GM21447 (cell line): ENCODE measurements around the gene NPR3.

ENCODE experiments used
- ATAC-seq: cut with Tn5 transposase; IDR thresholded peaks from one replicate; pipeline ENCODE4 v1.9.1; 2021; ENCODE audit not compliant: unreplicated experiment

Gene NPR3

GRCh38 chr5:32711681-32712480 is 760 bp downstream of the NPR3 start:
- ATAC-seq = no peak

DNA sequence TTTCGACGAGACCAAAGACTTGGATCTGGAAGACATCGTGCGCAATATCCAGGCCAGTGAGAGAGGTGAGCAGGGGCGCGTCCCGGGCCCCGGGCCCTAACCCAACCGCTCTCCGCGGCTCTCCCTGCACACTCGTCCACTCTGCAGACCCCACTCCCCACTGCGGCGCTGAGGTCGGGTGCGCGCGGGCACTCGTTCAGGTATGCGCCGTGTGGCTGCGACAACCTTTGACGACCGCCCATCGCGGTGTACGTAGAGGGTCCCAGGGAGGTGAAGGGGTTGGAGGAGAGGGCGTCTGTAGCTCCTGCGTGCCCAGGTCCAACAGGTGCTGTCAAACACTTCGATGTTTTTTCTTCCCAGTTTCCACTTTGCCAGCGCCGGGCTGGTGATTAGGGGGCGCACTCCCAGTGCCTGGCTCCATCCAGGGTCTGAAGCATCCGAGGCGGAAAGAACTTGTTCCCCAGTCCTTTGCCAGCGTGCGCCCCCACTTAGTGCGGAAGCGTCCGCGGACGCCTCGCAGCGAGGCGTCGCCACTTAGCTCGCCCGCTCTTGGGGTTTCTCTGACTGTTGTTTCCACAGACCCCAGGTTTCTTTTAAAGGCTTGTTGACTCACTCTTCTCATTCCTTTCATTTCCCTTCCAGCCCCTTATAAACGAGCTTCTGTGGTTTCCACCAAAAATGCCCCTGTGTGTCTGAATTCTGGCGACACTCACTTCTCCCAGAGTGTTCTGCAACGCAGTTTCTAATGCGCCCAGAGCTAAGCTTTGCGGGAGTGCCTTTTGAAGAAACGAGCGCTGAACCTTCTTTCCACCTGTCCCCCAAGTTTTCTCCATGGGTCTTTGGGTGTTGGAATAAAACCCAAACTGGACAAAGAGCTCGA is 1.6 kb downstream of the NPR3 start:
- no peak for ATAC-seq

- no peak for ATAC-seq
These were observed 2.2 kb downstream of the NPR3 start for GRCh38 chr5:32713361-32713769.

GRCh38 chr5:32713770-32714381 is 2.8 kb downstream of the NPR3 start:
- ATAC-seq = no peak

GRCh38 chr5:32714836-32715235 is 3.7 kb downstream of the NPR3 start:
- no peak for ATAC-seq

- ATAC-seq = no peak
These were observed 9.2 kb downstream of the NPR3 start for GRCh38 chr5:32720300-32720699.

- no peak for ATAC-seq
These were observed 10.5 kb downstream of the NPR3 start for GRCh38 chr5:32721626-32722025.

DNA sequence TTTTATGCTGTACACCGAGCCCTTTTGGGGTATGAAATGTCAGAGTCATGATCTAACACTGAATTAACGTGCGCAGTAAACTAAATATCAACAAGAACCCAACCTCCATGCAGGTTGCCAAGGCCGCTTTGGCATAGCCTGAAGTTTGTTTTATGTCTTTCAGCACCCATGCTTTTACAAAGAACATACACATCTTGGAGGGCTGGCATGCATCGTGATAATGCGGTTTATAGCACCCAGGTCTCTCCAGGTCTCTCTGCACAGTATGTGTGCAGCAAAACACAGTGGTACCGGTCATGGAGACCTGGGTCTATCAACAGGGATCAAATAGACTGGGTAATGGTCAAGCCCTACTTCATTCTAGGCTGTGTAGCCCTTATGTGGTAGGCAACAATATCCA is 11.8 kb downstream of the NPR3 start:
- ATAC-seq = no peak

GRCh38 chr5:32724526-32724925 is 13.4 kb downstream of the NPR3 start:
- no peak for ATAC-seq

GRCh38 chr5:32726086-32726557 is 15.0 kb downstream of the NPR3 start:
- no peak for ATAC-seq

- ATAC-seq = no peak
These were observed 18.5 kb downstream of the NPR3 start for GRCh38 chr5:32729651-32730050.

DNA sequence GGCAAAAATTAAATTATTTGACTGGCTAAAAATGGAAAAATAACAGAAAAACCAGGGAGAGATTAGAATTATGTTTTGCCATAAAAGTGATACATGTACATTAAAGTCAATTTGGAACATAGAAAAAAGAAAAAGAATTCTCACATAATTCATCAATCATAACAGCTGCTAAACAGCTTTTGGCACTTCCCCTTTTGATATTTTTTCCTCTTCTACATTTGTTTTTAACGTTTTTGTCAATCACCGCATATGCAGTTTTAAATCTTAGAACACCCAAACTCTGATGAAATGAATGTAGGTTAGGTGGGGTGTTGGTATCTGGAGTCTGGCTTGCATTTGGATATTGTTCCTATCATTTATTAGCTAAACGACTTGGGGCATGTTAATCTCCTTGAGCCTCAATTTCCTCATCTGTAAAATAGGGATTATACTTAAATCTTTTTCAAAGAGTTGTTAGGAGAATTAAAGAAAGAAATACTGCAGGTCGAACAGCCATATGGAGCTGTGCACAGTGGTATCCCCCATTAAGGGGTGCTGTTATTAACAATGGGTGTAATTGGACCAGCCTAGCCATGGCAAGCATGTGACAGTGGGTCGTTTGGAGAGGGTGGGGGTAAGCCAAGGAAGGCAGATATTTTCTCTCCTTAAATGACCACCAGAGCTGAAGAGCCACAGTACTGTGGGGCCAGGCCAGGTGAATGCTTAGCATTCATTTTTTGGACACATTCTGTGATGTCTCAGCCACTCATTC is 22.6 kb downstream of the NPR3 start:
- no peak for ATAC-seq

DNA sequence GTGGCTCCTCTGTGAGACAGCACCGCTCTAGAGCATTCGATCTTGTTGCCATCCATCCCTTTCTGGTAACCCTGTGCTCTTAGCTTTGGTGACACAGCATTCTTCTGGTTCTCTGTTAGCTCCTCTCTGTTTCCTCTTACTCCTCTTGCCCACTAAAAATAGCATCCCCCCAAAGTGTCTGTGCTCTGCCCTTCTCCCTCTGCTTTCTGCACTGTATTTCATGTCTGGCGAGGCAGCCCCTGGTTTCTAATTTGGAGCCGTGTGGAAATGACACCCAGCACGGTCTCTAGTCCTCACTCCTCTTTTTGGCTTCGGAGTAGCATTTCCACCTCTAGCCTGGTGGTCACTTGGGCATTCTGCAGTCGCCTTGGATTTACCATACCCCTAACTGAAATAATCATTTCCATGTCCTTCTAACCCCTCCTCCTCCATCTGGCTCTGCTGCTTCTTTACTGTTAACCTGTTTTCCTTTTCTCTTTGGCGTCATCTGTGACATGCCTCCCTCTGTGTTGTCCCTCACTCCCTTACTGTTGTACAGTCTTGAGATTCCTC is 23.8 kb downstream of the NPR3 start:
- no peak for ATAC-seq

GRCh38 chr5:32735512-32735911 is 24.4 kb downstream of the NPR3 start:
- no peak for ATAC-seq

- ATAC-seq = no peak
These were observed 25.7 kb downstream of the NPR3 start for GRCh38 chr5:32736842-32737241.

- no peak for ATAC-seq
These were observed 29.5 kb downstream of the NPR3 start for GRCh38 chr5:32740651-32741050.

DNA sequence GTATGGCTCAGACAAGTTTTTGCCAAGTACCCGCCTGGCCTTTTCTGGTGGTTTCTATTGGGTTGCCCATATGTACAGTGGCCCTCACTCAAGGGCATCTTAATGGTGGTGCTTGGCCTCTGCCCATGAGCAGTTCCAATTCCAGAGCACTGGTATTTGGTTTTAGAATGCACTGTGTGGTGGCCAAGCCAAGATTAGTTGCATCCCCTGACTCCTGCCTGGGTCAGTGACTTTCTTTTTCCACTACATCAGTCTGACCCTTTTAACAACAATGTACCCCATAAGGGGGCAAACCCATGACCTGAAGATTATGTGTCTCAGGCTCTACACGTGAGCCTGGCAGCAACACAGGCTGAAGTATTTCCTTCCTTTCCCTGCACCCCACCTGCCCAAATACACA is 34.2 kb downstream of the NPR3 start:
- ATAC-seq = no peak

GRCh38 chr5:32752411-32752810 is 41.3 kb downstream of the NPR3 start:
- no peak for ATAC-seq

DNA sequence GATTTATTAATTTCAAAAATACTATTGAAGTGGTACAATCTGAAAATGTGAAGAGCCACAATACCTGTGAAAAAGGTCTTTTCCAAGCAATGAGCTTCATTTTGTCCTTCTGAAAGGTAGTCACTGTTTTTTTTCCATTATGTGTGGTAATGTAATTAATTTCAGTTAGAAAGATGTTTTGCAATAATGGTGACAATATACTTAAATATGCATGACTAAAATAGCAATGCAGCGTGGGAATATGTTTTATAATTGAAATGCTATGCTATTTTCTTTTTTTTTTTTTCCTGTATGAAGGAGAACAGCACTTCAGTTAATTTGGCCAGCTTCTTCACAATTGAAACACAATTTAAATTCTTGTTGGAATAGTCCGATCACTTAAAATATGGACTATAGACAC is 41.9 kb downstream of the NPR3 start:
- ATAC-seq = no peak

GRCh38 chr5:32753765-32754164 is 42.6 kb downstream of the NPR3 start:
- no peak for ATAC-seq

GRCh38 chr5:32754284-32754683 is 43.2 kb downstream of the NPR3 start:
- no peak for ATAC-seq
